ENCODE data around the gene FGF14.
A peak's percentile ranks its signal among the peaks of the same experiment; 100 is the strongest.

Gene FGF14

DNA sequence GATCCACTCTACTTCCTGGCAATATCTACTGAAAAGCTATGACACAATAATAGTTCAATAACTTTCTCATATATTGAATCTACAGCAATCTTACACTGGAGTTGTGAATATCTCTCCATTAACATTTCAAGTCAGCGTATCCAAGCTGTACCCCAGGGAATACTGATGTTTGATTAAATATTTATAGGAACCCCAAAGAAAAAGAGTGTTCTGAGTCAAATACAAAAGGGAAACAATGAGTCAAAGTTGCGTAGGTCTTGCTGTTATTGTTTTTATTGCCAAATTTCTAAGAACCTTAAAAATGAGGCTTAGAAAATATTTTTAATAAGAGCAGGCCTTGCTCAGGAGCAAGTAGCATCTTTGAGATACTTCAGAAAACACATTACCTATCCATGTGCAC is 415.5 kb downstream of the FGF14 start:
- no peak overlapping the region for H3K27ac ChIP-seq
- TF ChIP-seq, protein P1, sequence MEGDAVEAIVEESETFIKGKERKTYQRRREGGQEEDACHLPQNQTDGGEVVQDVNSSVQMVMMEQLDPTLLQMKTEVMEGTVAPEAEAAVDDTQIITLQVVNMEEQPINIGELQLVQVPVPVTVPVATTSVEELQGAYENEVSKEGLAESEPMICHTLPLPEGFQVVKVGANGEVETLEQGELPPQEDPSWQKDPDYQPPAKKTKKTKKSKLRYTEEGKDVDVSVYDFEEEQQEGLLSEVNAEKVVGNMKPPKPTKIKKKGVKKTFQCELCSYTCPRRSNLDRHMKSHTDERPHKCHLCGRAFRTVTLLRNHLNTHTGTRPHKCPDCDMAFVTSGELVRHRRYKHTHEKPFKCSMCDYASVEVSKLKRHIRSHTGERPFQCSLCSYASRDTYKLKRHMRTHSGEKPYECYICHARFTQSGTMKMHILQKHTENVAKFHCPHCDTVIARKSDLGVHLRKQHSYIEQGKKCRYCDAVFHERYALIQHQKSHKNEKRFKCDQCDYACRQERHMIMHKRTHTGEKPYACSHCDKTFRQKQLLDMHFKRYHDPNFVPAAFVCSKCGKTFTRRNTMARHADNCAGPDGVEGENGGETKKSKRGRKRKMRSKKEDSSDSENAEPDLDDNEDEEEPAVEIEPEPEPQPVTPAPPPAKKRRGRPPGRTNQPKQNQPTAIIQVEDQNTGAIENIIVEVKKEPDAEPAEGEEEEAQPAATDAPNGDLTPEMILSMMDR (IDR thresholded peaks at IDR 0.05), result no peak
- TF ChIP-seq ZFX (IDR thresholded peaks at IDR 0.05; ENCODE audit: borderline replicate concordance), result no peak

DNA sequence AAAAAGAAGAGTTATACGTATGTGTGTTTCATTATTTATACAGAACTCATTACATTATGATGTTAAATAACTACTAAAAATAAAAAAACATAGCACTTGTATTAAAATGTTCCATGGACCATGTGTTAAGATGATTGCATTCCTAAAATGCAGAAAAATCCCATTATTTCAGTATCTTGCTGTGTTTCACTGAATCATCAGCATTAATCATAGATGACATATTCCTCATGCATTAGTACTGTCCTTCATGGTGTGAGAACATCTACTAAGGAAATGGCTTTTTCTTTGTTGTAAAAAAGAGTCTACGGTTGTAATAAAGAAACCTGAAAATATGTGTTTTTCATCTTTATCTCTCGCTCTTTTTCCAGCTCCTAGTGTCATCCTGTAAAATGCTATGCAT is 416.5 kb downstream of the FGF14 start:
- no peak overlapping the region for H3K27ac ChIP-seq
- TF ChIP-seq, protein P1 (IDR thresholded peaks at IDR 0.05), result no peak
- no peak for TF ChIP-seq ZFX (IDR thresholded peaks at IDR 0.05; ENCODE audit: borderline replicate concordance)

DNA sequence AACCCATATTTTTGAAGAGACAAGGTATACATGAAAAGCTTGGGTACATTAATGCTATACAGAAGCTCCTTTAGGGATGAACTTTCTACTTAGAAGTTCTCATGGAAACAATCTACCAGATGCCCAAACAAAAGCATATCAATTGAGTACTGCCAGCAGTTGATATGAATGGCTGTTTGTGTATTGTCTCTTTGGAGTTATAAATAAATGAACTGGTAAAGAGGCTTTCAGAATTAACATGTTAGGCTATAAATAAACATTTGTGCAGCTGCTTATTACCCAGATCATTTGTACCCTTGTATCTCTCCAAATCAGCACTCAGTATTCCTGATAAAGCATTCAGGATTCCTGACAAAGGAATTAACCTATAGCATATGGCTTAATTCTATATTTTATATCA is 418.9 kb downstream of the FGF14 start:
- H3K27ac ChIP-seq, result no peak overlapping the region
- no peak for TF ChIP-seq ZFX (IDR thresholded peaks at IDR 0.05; ENCODE audit: borderline replicate concordance)
- TF ChIP-seq, protein P1 (IDR thresholded peaks at IDR 0.05), result no peak

DNA sequence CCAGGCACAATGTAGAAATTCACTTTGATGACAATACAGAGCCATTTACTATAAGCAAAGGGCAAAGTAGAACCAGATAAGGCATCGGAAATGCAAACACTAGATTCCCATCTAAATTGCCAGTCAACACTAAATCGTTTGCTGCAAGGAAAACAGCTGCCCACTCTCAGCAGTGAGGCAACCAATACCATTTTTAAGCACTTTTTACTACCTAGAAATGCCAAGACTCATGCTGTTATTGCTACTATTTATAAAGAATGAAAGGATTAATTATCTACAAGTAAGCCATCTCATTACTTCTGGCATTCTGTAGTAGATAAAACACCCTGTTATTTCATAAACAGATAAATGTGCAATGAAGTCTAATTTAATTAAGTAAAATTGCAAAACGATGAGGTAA is 422.0 kb downstream of the FGF14 start:
- TF ChIP-seq ZFX (IDR thresholded peaks at IDR 0.05; ENCODE audit: borderline replicate concordance), result no peak

DNA sequence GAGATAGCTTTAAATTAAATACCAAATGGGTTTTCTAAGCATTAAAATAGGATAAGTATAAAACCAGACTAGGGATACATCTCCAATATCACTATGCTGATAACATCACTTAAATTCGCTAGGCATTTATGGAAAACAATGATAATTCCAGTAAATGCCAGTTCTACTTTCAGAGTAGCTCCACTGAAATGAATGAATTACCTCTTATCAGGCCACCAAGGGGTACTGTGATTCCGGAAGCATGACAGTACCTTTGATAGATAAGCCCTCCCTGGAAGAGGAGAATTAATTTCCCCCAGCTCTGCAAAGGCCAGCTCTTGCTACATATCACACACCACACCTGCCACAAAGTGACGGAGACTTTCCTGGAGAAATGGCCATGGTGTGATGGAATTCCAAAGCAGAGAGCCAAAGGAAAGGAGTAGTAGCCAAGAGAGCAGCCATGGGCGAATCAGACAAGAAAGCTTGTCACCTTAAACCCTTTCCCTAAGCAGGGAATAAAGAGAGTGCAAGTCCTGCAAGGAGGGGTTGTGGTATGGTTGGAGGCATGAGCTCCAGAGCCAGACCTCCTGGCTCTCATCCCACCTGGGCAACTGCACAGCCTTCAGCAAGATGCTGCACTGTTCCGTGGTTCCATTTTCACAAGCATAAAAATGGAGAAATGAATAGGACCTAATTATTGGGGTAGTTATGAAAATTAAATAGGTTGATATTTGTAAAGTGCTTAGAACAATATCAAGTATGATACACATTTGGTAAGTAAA is 423.1 kb downstream of the FGF14 start:
- peak overlapping the region; percentile 8; the same call in 1 of the 2 replicates for H3K27ac ChIP-seq

More for the DNA sequence above, 422.0 kb downstream of the FGF14 start:
- no peak overlapping the region for H3K27ac ChIP-seq

DNA sequence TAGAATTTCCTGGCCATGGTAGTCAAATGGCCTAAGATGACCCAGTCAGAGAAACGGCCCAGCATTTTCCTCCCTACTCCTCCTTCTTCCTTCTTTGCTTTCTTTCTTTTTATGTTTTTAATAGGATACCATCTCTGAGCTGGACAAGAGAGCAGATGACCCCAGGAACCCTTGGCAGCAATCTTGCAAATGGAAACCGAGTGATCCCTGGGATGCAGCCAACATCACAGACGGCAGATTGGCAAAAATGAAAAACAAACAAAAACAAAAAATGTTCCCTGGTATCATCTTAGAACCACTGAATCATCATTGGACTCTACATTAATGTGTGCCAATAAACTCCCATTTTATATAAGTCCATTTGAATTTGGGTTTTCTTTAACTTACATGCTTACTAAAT is 424.4 kb downstream of the FGF14 start:
- no peak overlapping the region for H3K27ac ChIP-seq
- TF ChIP-seq ZFX (IDR thresholded peaks at IDR 0.05; ENCODE audit: borderline replicate concordance), result no peak
- TF ChIP-seq, protein P1 (IDR thresholded peaks at IDR 0.05), result no peak

More for the DNA sequence above, 423.1 kb downstream of the FGF14 start:
- TF ChIP-seq, protein P1 (IDR thresholded peaks at IDR 0.05), result no peak
- TF ChIP-seq ZFX (IDR thresholded peaks at IDR 0.05; ENCODE audit: borderline replicate concordance), result no peak

DNA sequence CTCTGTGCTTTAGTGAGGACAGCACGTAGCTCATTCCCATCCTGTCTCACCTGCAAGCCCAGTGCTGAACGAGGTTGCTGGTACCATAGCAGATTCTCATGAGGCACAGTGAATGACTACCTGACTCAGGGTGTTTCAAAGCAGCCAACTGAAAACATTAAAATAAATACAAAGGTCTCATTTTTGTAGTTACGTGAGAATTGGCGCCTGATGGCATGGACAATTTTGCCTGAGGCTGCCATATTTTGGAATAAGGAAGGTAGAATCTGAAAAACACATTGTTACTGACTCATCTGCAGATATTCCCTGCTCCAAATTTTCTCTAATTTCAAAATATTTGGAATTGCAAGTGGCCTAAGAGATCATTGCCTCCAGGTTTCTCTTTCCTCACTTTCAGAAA is 429.7 kb downstream of the FGF14 start:
- TF ChIP-seq ZFX (IDR thresholded peaks at IDR 0.05; ENCODE audit: borderline replicate concordance), result no peak
- TF ChIP-seq, protein P1 (IDR thresholded peaks at IDR 0.05), result no peak
- no peak overlapping the region for H3K27ac ChIP-seq

Data from 22Rv1 (cell line).